ENCODE measurements around the gene CEACAM6.

DNA sequence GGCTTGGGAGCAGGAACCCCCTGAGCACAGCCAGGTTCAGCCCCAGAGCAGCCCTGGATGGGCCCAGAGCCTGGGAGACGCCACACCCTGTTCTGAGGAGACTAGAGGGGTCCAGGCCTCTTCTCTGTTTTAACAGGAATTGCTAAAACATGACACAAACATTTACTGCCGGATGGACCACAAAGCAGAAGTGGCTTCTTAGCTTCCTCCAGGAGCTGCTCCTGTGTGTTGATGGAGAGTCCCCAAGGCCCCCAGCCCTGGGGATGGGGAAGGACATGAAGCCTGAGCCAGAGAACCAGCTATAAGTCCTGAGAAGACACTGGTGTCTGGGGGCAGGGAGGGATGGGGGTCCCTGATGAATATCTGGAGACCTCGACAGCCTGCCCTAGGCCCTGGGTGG, 55.7 kb downstream of the CEACAM6 start:
- TF ChIP-seq, protein P1, sequence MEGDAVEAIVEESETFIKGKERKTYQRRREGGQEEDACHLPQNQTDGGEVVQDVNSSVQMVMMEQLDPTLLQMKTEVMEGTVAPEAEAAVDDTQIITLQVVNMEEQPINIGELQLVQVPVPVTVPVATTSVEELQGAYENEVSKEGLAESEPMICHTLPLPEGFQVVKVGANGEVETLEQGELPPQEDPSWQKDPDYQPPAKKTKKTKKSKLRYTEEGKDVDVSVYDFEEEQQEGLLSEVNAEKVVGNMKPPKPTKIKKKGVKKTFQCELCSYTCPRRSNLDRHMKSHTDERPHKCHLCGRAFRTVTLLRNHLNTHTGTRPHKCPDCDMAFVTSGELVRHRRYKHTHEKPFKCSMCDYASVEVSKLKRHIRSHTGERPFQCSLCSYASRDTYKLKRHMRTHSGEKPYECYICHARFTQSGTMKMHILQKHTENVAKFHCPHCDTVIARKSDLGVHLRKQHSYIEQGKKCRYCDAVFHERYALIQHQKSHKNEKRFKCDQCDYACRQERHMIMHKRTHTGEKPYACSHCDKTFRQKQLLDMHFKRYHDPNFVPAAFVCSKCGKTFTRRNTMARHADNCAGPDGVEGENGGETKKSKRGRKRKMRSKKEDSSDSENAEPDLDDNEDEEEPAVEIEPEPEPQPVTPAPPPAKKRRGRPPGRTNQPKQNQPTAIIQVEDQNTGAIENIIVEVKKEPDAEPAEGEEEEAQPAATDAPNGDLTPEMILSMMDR (IDR thresholded peaks at IDR 0.05), result no peak
- no peak for TF ChIP-seq EZH2 (IDR thresholded peaks at IDR 0.05; ENCODE audit: borderline replicate concordance, insufficient read depth, low read depth, low read length, poor library complexity, severe bottlenecking)
